ENCODE data around the gene DHX9. TPM values are rescaled to one million over a fixed set of nuclear protein-coding genes. Genes with fewer than 3 reads are reported as not detected.

Gene DHX9
- total and polyA plus RNA-seq, 2 of the 13 experiments (the other 11 are each of a cell fraction or from before 2014, with no cell fraction given) = 84.8 to 211 TPM

GRCh38 chr1:182795563-182796228, 43.5 kb upstream of the DHX9 start:
- no TSS peak for BruUV-seq (replicated peaks)
- peak; percentile 70; the same call in 1 of the 2 replicates for TF ChIP-seq ELF3 (CRISPR knock-in tag; IDR thresholded peaks at IDR 0.05)
- peak; percentile 85 for TF ChIP-seq MAFF (IDR thresholded peaks at IDR 0.05; ENCODE audit: low read depth, low read length)
- TF ChIP-seq MAFK (conservative IDR thresholded peaks at IDR 0.05 in 1 of 2, IDR thresholded peaks at IDR 0.05 in 1 of 2; ENCODE audit: low read length in 2 of 2) = peak; percentile 87 to 89
- TF ChIP-seq, protein P1, sequence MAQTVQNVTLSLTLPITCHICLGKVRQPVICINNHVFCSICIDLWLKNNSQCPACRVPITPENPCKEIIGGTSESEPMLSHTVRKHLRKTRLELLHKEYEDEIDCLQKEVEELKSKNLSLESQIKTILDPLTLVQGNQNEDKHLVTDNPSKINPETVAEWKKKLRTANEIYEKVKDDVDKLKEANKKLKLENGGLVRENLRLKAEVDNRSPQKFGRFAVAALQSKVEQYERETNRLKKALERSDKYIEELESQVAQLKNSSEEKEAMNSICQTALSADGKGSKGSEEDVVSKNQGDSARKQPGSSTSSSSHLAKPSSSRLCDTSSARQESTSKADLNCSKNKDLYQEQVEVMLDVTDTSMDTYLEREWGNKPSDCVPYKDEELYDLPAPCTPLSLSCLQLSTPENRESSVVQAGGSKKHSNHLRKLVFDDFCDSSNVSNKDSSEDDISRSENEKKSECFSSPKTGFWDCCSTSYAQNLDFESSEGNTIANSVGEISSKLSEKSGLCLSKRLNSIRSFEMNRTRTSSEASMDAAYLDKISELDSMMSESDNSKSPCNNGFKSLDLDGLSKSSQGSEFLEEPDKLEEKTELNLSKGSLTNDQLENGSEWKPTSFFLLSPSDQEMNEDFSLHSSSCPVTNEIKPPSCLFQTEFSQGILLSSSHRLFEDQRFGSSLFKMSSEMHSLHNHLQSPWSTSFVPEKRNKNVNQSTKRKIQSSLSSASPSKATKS (CRISPR knock-in tag; IDR thresholded peaks at IDR 0.05) = no peak
- Histone ChIP-seq H3K79me2 (ENCODE audit: insufficient read depth, low read length) (no peaks in the 10 kb centered on the region), H3K27me3 (ENCODE audit: control insufficient read depth in 1 of 2, insufficient read depth in 2 of 2, low read length in 2 of 2) (peaks cover 0 to 25% of the 10 kb centered on the region in 2 experiments; a peak in 2 of 5 replicates), H3K4me2 (ENCODE audit: low read depth, low read length) (no peak overlapping the region), H4K20me1 (ENCODE audit: insufficient read depth, low read length) (no peaks in the 10 kb centered on the region), H3K27ac (ENCODE audit: extremely low read length, insufficient read depth, low read length) (no peak overlapping the region), H3K4me1 (ENCODE audit: insufficient read depth, low read length) (no peaks in the 10 kb centered on the region), H3K9ac (ENCODE audit: insufficient read depth, low read depth, low read length) (no peak overlapping the region), H3K36me3 (replicated peaks in 1 of 2; ENCODE audit: control insufficient read depth in 1 of 2, insufficient read depth in 2 of 2, low read length in 2 of 2) (no peaks in the 10 kb centered on the region), H2AFZ (ENCODE audit: low read length) (no peak overlapping the region), H3K9me3 (ENCODE audit: low read length) (no peaks in the 10 kb centered on the region), H3K4me3 (replicated peaks in 1 of 3; ENCODE audit: insufficient read depth in 1 of 3, low read depth in 2 of 3, low read length in 3 of 3) (0 out of 6 replicates have a peak overlapping the region, but pooled peaks of 1 of the 3 experiments have one; percentile 12)
- intact Hi-C loops (cut with micrococcal nuclease; ENCODE audit: unreplicated experiment) = no loop called here
- DNase-seq (ENCODE audit: low spot score) (no peak), FAIRE-seq (no peak), ATAC-seq (no peak)
- ChIA-PET POLR2A (no interaction called here), CTCF (ENCODE audit: low intra/inter-chr PET ratio, low total read pairs) (no interaction called here)
- in situ Hi-C loops (cut with HindIII; ENCODE audit: extremely low pct_ligation_motif_present, low pct_unique_long_range_greater_than_20kb) = loop anchor here (25.0 kb wide), 1 partner anchor 708 kb away; no protein-coding TSS in a partner anchor
- 28% methylated on average over 8 of the region's 8 CpGs for WGBS (ENCODE audit: low lambda C conversion rate)
